Ammon's horn (tissue), 1 donor: Measurements from ENCODE around the gene MLLT10.

Experiments used
- DNase-seq: peaks from one replicate; pipeline ENCODE4 v3.0.0-alpha.2; 2016; ENCODE audit warnings: low spot score

MLLT10 gene

GRCh38 chr10:21517134-21518031, 16.6 kb upstream of the MLLT10 start:
- DNase-seq, result peak; percentile 61

- no peak for DNase-seq
These were observed 15.8 kb upstream of the MLLT10 start for GRCh38 chr10:21518149-21518640.

- DNase-seq, result no peak
These were observed 15.2 kb upstream of the MLLT10 start for GRCh38 chr10:21518641-21519396.

- no peak for DNase-seq
These were observed 14.6 kb upstream of the MLLT10 start for GRCh38 chr10:21519397-21519933.

GRCh38 chr10:21519941-21520436, 14.0 kb upstream of the MLLT10 start:
- peak; percentile 27 for DNase-seq

GRCh38 chr10:21520509-21520908, 13.5 kb upstream of the MLLT10 start:
- no peak for DNase-seq

GRCh38 chr10:21520949-21521348, 13.1 kb upstream of the MLLT10 start:
- DNase-seq, result no peak

GRCh38 chr10:21521751-21522533, 12.1 kb upstream of the MLLT10 start:
- DNase-seq, result no peak

GRCh38 chr10:21522631-21523406, 11.2 kb upstream of the MLLT10 start:
- DNase-seq, result no peak

GRCh38 chr10:21523557-21524008, 10.4 kb upstream of the MLLT10 start:
- peak; percentile 50 for DNase-seq

- no peak for DNase-seq
These were observed 9.9 kb upstream of the MLLT10 start for GRCh38 chr10:21524131-21524525.

GRCh38 chr10:21524526-21525366, 9.3 kb upstream of the MLLT10 start:
- peak; percentile 51 for DNase-seq

- peak; percentile 74 for DNase-seq
These were observed 8.5 kb upstream of the MLLT10 start, which contains the start of gene SKIDA1 for GRCh38 chr10:21525367-21526187. TSS of gene SKIDA1 (minus strand) at chr10:21525682. CDS start at chr10:21517822, 7,860 bp downstream.

GRCh38 chr10:21526188-21526859, 7.7 kb upstream of the MLLT10 start:
- DNase-seq, result no peak

GRCh38 chr10:21526860-21527597, 7.0 kb upstream of the MLLT10 start:
- peak; percentile 77 for DNase-seq

GRCh38 chr10:21527598-21528235, 6.3 kb upstream of the MLLT10 start:
- no peak for DNase-seq
